Measurements from ENCODE around the gene PRPF31. TPM values are rescaled to one million over a fixed set of nuclear protein-coding genes. Genes with fewer than 3 reads are reported as not detected.
A peak's percentile ranks its signal among the peaks of the same experiment; 100 is the strongest.

The PRPF31 gene
- total RNA-seq, 4 donors from 2014 or later, result 37.7 to 67.5 (median 42.9) TPM

DNA sequence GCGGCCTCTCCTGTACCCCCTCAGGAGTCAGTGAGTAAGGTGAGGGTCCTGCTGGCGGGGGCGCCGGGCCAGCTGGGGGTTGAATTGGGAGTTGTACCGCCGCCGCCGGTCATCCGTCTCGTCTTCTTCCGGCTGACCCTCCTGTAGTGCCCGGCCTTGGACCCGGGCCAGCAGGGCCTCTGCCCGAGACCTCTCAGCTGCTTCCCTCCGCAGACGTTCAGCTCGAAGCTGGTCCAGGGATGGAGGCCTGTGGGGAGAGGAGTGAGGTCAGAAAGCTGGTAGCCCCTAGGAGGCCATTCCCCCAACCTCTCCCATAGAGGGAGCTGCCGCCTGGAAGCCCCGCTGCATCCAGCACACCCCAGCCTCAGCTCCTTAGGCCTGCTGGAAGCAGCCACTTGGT, 40.1 kb downstream of the PRPF31 start:
- H3K36me3 ChIP-seq, result peaks cover 0 to 77% (median 56%) of the 10 kb centered on the region in 3 donors
- no peaks in the 10 kb centered on the region for H3K27me3 ChIP-seq
- no peak overlapping the region for H3K27ac ChIP-seq
- peaks cover 0 to 32% (median 14%) of the 10 kb centered on the region in 4 donors for H3K4me1 ChIP-seq
- DNase-seq (ENCODE audit: low spot score in 2 of 2), result no peak
- no peaks in the 10 kb centered on the region for H3K9me3 ChIP-seq
- TF ChIP-seq, protein P1, sequence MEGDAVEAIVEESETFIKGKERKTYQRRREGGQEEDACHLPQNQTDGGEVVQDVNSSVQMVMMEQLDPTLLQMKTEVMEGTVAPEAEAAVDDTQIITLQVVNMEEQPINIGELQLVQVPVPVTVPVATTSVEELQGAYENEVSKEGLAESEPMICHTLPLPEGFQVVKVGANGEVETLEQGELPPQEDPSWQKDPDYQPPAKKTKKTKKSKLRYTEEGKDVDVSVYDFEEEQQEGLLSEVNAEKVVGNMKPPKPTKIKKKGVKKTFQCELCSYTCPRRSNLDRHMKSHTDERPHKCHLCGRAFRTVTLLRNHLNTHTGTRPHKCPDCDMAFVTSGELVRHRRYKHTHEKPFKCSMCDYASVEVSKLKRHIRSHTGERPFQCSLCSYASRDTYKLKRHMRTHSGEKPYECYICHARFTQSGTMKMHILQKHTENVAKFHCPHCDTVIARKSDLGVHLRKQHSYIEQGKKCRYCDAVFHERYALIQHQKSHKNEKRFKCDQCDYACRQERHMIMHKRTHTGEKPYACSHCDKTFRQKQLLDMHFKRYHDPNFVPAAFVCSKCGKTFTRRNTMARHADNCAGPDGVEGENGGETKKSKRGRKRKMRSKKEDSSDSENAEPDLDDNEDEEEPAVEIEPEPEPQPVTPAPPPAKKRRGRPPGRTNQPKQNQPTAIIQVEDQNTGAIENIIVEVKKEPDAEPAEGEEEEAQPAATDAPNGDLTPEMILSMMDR (IDR thresholded peaks at IDR 0.05), result no peak
- TF ChIP-seq EP300 (IDR thresholded peaks at IDR 0.05), result no peak
- no peak for TF ChIP-seq POLR2A (IDR thresholded peaks at IDR 0.05)
- no peak overlapping the region for H3K4me3 ChIP-seq
- 50 to 60% methylated on average over 17 to 19 of the region's 19 CpGs for WGBS, 2 donors

DNA sequence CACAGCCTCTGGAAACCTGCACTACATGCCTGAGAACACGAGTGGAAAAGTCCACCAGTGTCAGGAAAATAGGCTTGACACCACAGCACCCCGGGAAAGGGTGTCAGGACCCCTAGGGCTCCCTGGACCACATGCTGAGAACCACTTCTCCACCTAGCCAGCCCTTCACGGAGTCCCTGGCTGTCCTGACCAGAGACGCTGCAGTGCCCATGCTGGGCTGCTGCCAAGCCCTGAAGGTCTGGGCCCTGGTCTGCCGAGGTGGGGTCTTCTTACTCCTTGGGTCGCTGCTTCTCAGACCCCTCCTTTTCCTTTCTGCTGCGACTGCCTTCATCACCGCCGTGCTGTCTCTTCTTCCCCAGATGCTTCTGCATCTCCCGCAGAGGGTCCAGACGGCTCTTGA, 40.9 kb downstream of the PRPF31 start:
- no peaks in the 10 kb centered on the region for H3K9me3 ChIP-seq
- peaks cover 0 to 40% (median 20%) of the 10 kb centered on the region in 4 donors for H3K4me1 ChIP-seq
- H3K4me3 ChIP-seq, result no peak overlapping the region
- no peaks in the 10 kb centered on the region for H3K27me3 ChIP-seq
- H3K27ac ChIP-seq, result no peak overlapping the region
- no peak for TF ChIP-seq POLR2A (IDR thresholded peaks at IDR 0.05)
- no peak for TF ChIP-seq EP300 (IDR thresholded peaks at IDR 0.05)
- TF ChIP-seq, protein P1 (IDR thresholded peaks at IDR 0.05), result no peak
- WGBS, 2 donors, result 74 to 82% methylated on average over 11 of the region's 11 CpGs
- H3K36me3 ChIP-seq, result peaks cover 0 to 69% (median 56%) of the 10 kb centered on the region in 3 donors
- DNase-seq (ENCODE audit: low spot score in 2 of 2), result no peak

DNA sequence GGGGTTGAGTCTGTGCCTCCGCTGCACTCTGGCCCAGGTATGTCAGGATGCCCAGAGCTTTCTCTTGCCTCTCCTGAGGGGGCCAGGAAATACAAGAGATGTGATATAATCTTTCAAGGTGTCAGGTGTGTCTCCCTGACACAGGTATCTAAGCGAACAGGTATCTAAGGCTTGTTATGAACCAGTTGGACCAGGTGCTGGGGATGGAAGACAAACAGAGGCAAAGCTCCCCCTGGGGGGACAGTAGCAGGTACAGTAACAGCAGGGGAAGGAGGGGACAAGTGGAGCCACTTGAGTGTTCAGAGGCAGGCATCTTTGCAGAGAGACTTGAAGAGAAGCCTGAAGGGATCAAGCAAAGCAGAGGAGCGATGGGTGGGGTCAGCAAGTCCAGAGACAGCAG, 41.4 kb downstream of the PRPF31 start:
- H3K36me3 ChIP-seq, result peaks cover 0 to 65% (median 56%) of the 10 kb centered on the region in 3 donors
- no peak overlapping the region for H3K27ac ChIP-seq
- 91 to 96% methylated on average over 3 of the region's 3 CpGs for WGBS, 2 donors

DNA sequence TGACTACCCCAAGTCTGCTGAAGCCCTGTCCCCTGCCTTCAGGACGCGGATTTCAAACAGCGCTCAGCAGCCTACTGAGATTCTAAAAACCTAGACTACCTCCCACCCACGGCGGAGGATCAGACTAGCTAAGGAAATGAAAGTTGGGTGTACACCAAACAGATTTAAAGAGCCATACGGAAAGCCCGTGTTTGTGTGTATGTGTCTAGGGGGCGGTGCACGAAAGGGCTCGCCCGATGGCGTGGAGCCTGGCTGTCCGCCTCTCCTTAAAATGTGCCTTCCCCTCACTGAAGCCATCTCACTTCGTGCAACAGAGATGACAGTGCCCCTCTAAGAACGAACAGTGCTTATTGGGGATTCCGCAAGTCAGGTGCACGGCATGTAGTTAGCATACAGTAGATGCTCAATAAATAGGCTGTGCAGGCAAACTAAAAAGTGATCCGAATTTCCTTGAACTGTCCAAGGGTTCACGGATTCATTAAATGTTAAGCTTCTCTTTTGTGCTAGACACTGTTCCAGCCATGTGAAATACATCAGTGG, 43.3 kb downstream of the PRPF31 start:
- peak overlapping the region; percentile 90 to 96 (median 94) for H3K27ac ChIP-seq
- no peak for DNase-seq (ENCODE audit: low spot score in 2 of 2)
- H3K36me3 ChIP-seq, result peaks cover 0 to 45% (median 39%) of the 10 kb centered on the region in 3 donors
- no peaks in the 10 kb centered on the region for H3K9me3 ChIP-seq
- peak overlapping the region; percentile 67 to 88 (median 77) for H3K4me3 ChIP-seq
- WGBS, 2 donors, result 9 to 10% methylated on average over 19 of the region's 19 CpGs
- peaks cover 0 to 50% (median 31%) of the 10 kb centered on the region in 4 donors for H3K4me1 ChIP-seq
- TF ChIP-seq, protein P1 (IDR thresholded peaks at IDR 0.05), result no peak
- no peak for TF ChIP-seq EP300 (IDR thresholded peaks at IDR 0.05)
- TF ChIP-seq POLR2A (IDR thresholded peaks at IDR 0.05), result no peak
- no peaks in the 10 kb centered on the region for H3K27me3 ChIP-seq

More for the DNA sequence above, 41.4 kb downstream of the PRPF31 start:
- H3K27me3 ChIP-seq, result no peaks in the 10 kb centered on the region
- TF ChIP-seq POLR2A (IDR thresholded peaks at IDR 0.05), result no peak
- TF ChIP-seq EP300 (IDR thresholded peaks at IDR 0.05), result no peak
- TF ChIP-seq, protein P1 (IDR thresholded peaks at IDR 0.05), result no peak
- no peak for DNase-seq (ENCODE audit: low spot score in 2 of 2)
- H3K4me1 ChIP-seq, result peaks cover 0 to 45% (median 23%) of the 10 kb centered on the region in 4 donors
- H3K4me3 ChIP-seq, result no peak overlapping the region
- H3K9me3 ChIP-seq, result no peaks in the 10 kb centered on the region

DNA sequence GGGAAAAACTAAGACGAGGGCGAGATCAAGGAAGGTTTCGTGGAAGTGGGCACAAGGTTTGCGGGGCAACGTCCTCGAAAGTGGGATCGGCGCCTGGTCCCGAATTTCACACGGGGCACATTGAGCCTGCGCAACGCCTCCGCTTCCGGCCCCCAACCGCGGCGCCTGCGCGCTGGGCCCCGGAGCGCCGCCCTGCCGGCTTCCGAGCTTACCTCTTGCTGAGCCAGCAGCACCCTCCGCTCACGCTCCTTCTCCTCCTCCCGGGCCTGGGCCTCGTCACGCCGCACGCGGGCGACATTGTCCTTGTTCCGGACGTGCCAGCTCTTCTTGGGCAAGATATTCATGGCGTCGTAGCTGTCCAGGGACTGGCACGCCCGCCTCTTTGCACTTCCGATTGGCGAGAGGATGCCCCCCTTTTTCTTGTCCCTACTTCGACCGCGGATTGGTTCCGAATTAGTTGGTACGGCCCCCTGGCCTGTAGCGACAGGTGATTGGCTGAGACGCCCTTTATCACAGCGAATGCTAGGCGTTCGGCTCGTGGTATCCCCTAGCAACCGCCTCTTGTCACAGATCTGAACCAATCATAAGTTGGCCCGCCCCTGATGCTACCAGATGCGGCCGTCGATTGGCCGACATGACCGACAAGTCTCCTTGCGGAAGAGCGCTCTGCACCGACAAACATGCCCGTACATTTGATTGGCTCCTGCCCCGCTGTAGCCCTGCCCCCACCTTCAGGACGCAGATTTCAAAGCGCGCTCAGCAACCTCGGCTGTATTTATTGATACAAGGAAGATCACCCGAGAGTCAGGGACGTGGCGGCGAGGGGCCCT, 44.0 kb downstream of the PRPF31 start, which contains the start of gene LENG1:
Gene LENG1, minus strand, starts transcription at position 370 of the 830 bp plus-strand sequence. Its CDS starts 26 bp downstream, at position 344.
- Histone ChIP-seq H3K36me3 (peaks cover 0 to 38% (median 34%) of the 10 kb centered on the region in 3 donors), H3K27me3 (no peaks in the 10 kb centered on the region), H3K27ac (peak within 1 kb of the TSS; percentile 90 to 96 (median 94)), H3K4me3 (peak within 1 kb of the TSS; percentile 67 to 88 (median 77)), H3K4me1 (peaks cover 0 to 55% (median 31%) of the 10 kb centered on the region in 4 donors), H3K9me3 (no peaks in the 10 kb centered on the region)
- DNase-seq (ENCODE audit: low spot score in 2 of 2), result peak; percentile 100
- 0% methylated on average over 55 to 65 of the region's 72 CpGs for WGBS, 2 donors
- peak; percentile 61 to 95 for TF ChIP-seq EP300 (IDR thresholded peaks at IDR 0.05)
- peak in 1 of 2 donors; percentile 70 for TF ChIP-seq POLR2A (IDR thresholded peaks at IDR 0.05)
- TF ChIP-seq, protein P1 (IDR thresholded peaks at IDR 0.05), result peak; percentile 16 to 78 (median 52)
